H9 (cell line): ENCODE data around the gene TRAFD1. TPM values are rescaled to one million over a fixed set of nuclear protein-coding genes. Genes with fewer than 3 reads are reported as not detected.

ENCODE experiments used
- DNase-seq: peaks from one replicate; pipeline ENCODE4 v3.0.0-alpha.2; 2017
- H2AFZ ChIP-seq: one replicate; pipeline ENCODE4 v1.6.1; 2013; ENCODE audit warnings: mild to moderate bottlenecking, low read length, control low read depth, moderate library complexity
- H2AK5ac ChIP-seq: 2 replicates; pipeline ENCODE4 v1.6.1; 2013; ENCODE audit warnings: low read length, control low read depth, mixed read lengths; ENCODE audit not compliant: insufficient read length
- H2BK120ac ChIP-seq: one replicate; pipeline ENCODE4 v1.6.1; 2013; ENCODE audit warnings: low read depth, mild to moderate bottlenecking, low read length, control low read depth, inconsistent platforms; ENCODE audit not compliant: poor library complexity, severe bottlenecking
- H2BK12ac ChIP-seq: 2 replicates; pipeline ENCODE4 v1.6.1; 2013; ENCODE audit warnings: low read length, control low read depth, mixed read lengths, low read depth; ENCODE audit not compliant: insufficient read length
- H2BK15ac ChIP-seq: 2 replicates; pipeline ENCODE4 v1.6.1; 2013; ENCODE audit warnings: low read depth, low read length, control low read depth
- H2BK20ac ChIP-seq: one replicate; pipeline ENCODE4 v1.6.1; 2013; ENCODE audit warnings: low read depth, mild to moderate bottlenecking, low read length, control low read depth, inconsistent platforms; ENCODE audit not compliant: poor library complexity, severe bottlenecking
- H2BK5ac ChIP-seq: 2 replicates; pipeline ENCODE4 v1.6.1; 2013; ENCODE audit warnings: low read length, control low read depth, mixed read lengths; ENCODE audit not compliant: insufficient read length
- H3K14ac ChIP-seq: 2 replicates; pipeline ENCODE4 v1.6.1; 2013; ENCODE audit warnings: low read length, control low read depth; ENCODE audit not compliant: insufficient read depth
- H3K18ac ChIP-seq: 2 replicates; pipeline ENCODE4 v1.6.1; 2013; ENCODE audit warnings: low read depth, mild to moderate bottlenecking, mixed read lengths, low read length, control low read depth; ENCODE audit not compliant: insufficient read length
- H3K23ac ChIP-seq: 2 replicates; pipeline ENCODE4 v1.6.1; 2013; ENCODE audit warnings: low read length, control low read depth, mixed read lengths, low read depth; ENCODE audit not compliant: insufficient read length
- H3K23me2 ChIP-seq: 2 replicates; pipeline ENCODE4 v1.6.1; 2013; ENCODE audit warnings: low read depth, mild to moderate bottlenecking, mixed read lengths, low read length, control low read depth; ENCODE audit not compliant: insufficient read length, poor library complexity, severe bottlenecking
- H3K27ac ChIP-seq: 2 replicates; pipeline ENCODE4 v1.5.1; 2013; ENCODE audit warnings: low read length, control low read depth, mixed read lengths, low read depth; ENCODE audit not compliant: insufficient read length
- H3K27me3 ChIP-seq: 2 replicates; pipeline ENCODE4 v1.6.1; 2013; ENCODE audit warnings: low read length, control low read depth, inconsistent platforms; ENCODE audit not compliant: insufficient read depth
- H3K4ac ChIP-seq: 2 replicates; pipeline ENCODE4 v1.6.1; 2013; ENCODE audit warnings: low read depth, mild to moderate bottlenecking, control low read depth, inconsistent platforms, low read length, moderate library complexity
- H3K4me1 ChIP-seq: 2 replicates; pipeline ENCODE4 v1.6.1; 2013; ENCODE audit warnings: low read length, control low read depth, inconsistent platforms; ENCODE audit not compliant: insufficient read depth
- H3K4me2 ChIP-seq: 2 replicates; pipeline ENCODE4 v1.6.1; 2013; ENCODE audit warnings: low read length, control low read depth, mixed read lengths; ENCODE audit not compliant: insufficient read length, insufficient read depth
- H3K56ac ChIP-seq: 2 replicates; pipeline ENCODE4 v1.6.1; 2013; ENCODE audit warnings: low read depth, mild to moderate bottlenecking, mixed read lengths, low read length, control low read depth; ENCODE audit not compliant: insufficient read length
- H3K79me1 ChIP-seq: 2 replicates; pipeline ENCODE4 v1.6.1; 2013; ENCODE audit warnings: low read depth, mild to moderate bottlenecking, moderate library complexity, low read length, control low read depth, inconsistent platforms; ENCODE audit not compliant: insufficient read depth, poor library complexity, severe bottlenecking
- H3K79me2 ChIP-seq: 2 replicates; pipeline ENCODE4 v1.6.1; 2013; ENCODE audit warnings: low read length, control low read depth, inconsistent platforms; ENCODE audit not compliant: insufficient read depth
- H3K9ac ChIP-seq: 2 replicates; pipeline ENCODE4 v1.6.1; 2013; ENCODE audit warnings: low read length, control low read depth, mixed read lengths; ENCODE audit not compliant: insufficient read length; ENCODE audit errors: extremely low read depth
- H3K9me3 ChIP-seq: one replicate; pipeline ENCODE4 v1.6.1; 2013; ENCODE audit warnings: low read depth, low read length, inconsistent platforms; ENCODE audit not compliant: control insufficient read depth
- H3T11ph ChIP-seq: one replicate; pipeline ENCODE4 v1.6.1; 2013; ENCODE audit warnings: mild to moderate bottlenecking, low read length, control low read depth, inconsistent platforms
- H4K20me1 ChIP-seq: one replicate; pipeline ENCODE4 v1.6.1; 2013; ENCODE audit not compliant: control insufficient read depth, insufficient read length, insufficient read depth
- H4K5ac ChIP-seq: 2 replicates; pipeline ENCODE4 v1.6.1; 2013; ENCODE audit warnings: low read depth, mild to moderate bottlenecking, mixed read lengths, low read length, control low read depth; ENCODE audit not compliant: insufficient read length
- H4K8ac ChIP-seq: replicated peaks from 2 replicates; pipeline ENCODE4 v1.6.1; 2013; ENCODE audit warnings: low read length, control low read depth, mixed read lengths, low read depth; ENCODE audit not compliant: insufficient read length
- H4K91ac ChIP-seq: 2 replicates; pipeline ENCODE4 v1.6.1; 2013; ENCODE audit warnings: low read depth, mild to moderate bottlenecking, moderate library complexity, mixed read lengths, low read length, control low read depth; ENCODE audit not compliant: insufficient read length
- H3K27ac Mint-ChIP-seq, 3 experiments: 2 replicates in 2 of 3; 3 replicates in 1 of 3; pipeline ENCODE4 v1.8.0; 2020 to 2021; ENCODE audit warnings: mixed read lengths in 3 of 3, mild to moderate bottlenecking in 1 of 3, moderate library complexity in 1 of 3
- H3K27me3 Mint-ChIP-seq: 2 replicates; pipeline ENCODE4 v1.8.0; 2021; ENCODE audit warnings: low read depth, mild to moderate bottlenecking, moderate library complexity, mixed read lengths
- H3K36me3 Mint-ChIP-seq, 3 experiments: 2 replicates in 2 of 3; 3 replicates in 1 of 3; pipeline ENCODE4 v1.8.0; 2020 to 2021; ENCODE audit warnings: low read depth in 3 of 3, mixed read lengths in 3 of 3; ENCODE audit not compliant: insufficient read depth in 1 of 3
- H3K4me1 Mint-ChIP-seq, 2 experiments: 2 replicates each; pipeline ENCODE4 v1.8.0; 2020; ENCODE audit warnings: mixed read lengths in 2 of 2
- H3K4me3 Mint-ChIP-seq, 2 experiments: 2 replicates in 1 of 2; 3 replicates in 1 of 2; pipeline ENCODE4 v1.8.0; 2020 to 2021; ENCODE audit warnings: mild to moderate bottlenecking in 2 of 2, mixed read lengths in 2 of 2, moderate library complexity in 1 of 2
- H3K9me3 Mint-ChIP-seq, 2 experiments: 2 replicates in 1 of 2; 3 replicates in 1 of 2; pipeline ENCODE4 v1.8.0; 2020; ENCODE audit warnings: mild to moderate bottlenecking in 2 of 2, mixed read lengths in 2 of 2, moderate library complexity in 1 of 2
- CTCF ChIP-seq: fragments of 200-600 bp; sonication (generic); conservative IDR thresholded peaks from 3 replicates; pipeline ENCODE4 v1.8.0; 2021; ENCODE audit warnings: antibody characterized with exemption, mild to moderate bottlenecking
- WGBS: extraction: QIAGEN DNeasy Blood & Tissue Kit; methylation state at CpG from one replicate; pipeline ENCODE4 v1.1.7; 2013; ENCODE audit warnings: missing lambda C conversion rate, low lambda C conversion rate, mixed read lengths; ENCODE audit not compliant: insufficient read length; ENCODE audit errors: extremely low coverage; 5-methylcytosine and 5-hydroxymethylcytosine counted together
- total RNA-seq: library from RNA; stranded (reverse); gene quantifications from 2 replicates; pipeline ENCODE4 v1.2.1, GENCODE V29; 2021

TRAFD1 gene
- total RNA-seq, 1 experiment from 2014 or later, result 32.0 TPM

- H3K23me2 ChIP-seq, result no peaks in the 10 kb centered on the region
- H3K4me3 Mint-ChIP-seq, result no peak overlapping the region
- H3K27ac Mint-ChIP-seq, result no peak overlapping the region; a peak in 1 of 7 replicates
- no peak overlapping the region for H2BK120ac ChIP-seq
- no peaks in the 10 kb centered on the region for H3K79me2 ChIP-seq
- no peak overlapping the region for H3K23ac ChIP-seq
- no peak overlapping the region for H2BK15ac ChIP-seq
- H3T11ph ChIP-seq, result no peak overlapping the region
- no peak overlapping the region for H3K4ac ChIP-seq
- no peak overlapping the region for H3K27ac ChIP-seq
- no peak overlapping the region for H3K18ac ChIP-seq
- H3K79me1 ChIP-seq, result no peaks in the 10 kb centered on the region
- H4K91ac ChIP-seq, result no peak overlapping the region
- H3K9ac ChIP-seq, result no peak overlapping the region
- H3K9me3 ChIP-seq, result no peaks in the 10 kb centered on the region
- no peak overlapping the region for H2BK5ac ChIP-seq
- no peak overlapping the region for H2AK5ac ChIP-seq
- peaks cover 4% of the 10 kb centered on the region for H4K20me1 ChIP-seq
- no peaks in the 10 kb centered on the region for H3K4me1 Mint-ChIP-seq
- H3K4me1 ChIP-seq, result no peaks in the 10 kb centered on the region
- no peaks in the 10 kb centered on the region for H3K27me3 ChIP-seq
- H3K27me3 Mint-ChIP-seq, result peaks cover 1% of the 10 kb centered on the region; the same call in 1 of the 2 replicates
- H3K14ac ChIP-seq, result no peak overlapping the region
- no CpG with 5 or more reads among the region's 12 CpGs for WGBS
- H2BK12ac ChIP-seq, result no peak overlapping the region
- no peak overlapping the region for H2AFZ ChIP-seq
- no peak overlapping the region for H3K4me2 ChIP-seq
- TF ChIP-seq CTCF, result no peak
- H3K56ac ChIP-seq, result no peak overlapping the region
- H4K5ac ChIP-seq, result no peak overlapping the region
- H4K8ac ChIP-seq, result no peak overlapping the region
- no peak overlapping the region for H2BK20ac ChIP-seq
- H3K9me3 Mint-ChIP-seq, result peaks cover 4 to 14% of the 10 kb centered on the region in 2 experiments
- peaks cover 39 to 57% (median 52%) of the 10 kb centered on the region in 3 experiments for H3K36me3 Mint-ChIP-seq
- no peak for DNase-seq
These were observed 37.0 kb downstream of the TRAFD1 start for GRCh38 chr12:112162241-112162790.
